WTC11 (cell line): ENCODE data around the gene MRPS9. TPM values are rescaled to one million over a fixed set of nuclear protein-coding genes. Genes with fewer than 3 reads are reported as not detected.

Source experiments
- ATAC-seq: fragments of 200-7000 bp; cut with Tn5 transposase; 2 replicates; pipeline ENCODE4 v1.10.0; 2021; ENCODE audit warnings: mild to moderate bottlenecking, moderate library complexity
- CTCF ChIA-PET: fragments of 300-600 bp; sonication (Branson Sonifier 250); formaldehyde crosslinking; loops from one replicate; lab custom pipeline; 2021; ENCODE audit warnings: antibody characterized with exemption; lab: Charles Lee
- POLR2A ChIA-PET: fragments of 350-600 bp; sonication (Branson Sonifier 250); formaldehyde crosslinking; loops from one replicate; lab custom pipeline; 2021; ENCODE audit warnings: antibody characterized with exemption; lab: Charles Lee
- DNase-seq: peaks from one replicate; pipeline ENCODE4 v3.0.0; 2021; ENCODE audit warnings: low spot score
- H3K27ac Mint-ChIP-seq: 2 replicates; pipeline ENCODE4 v1.8.0; 2021; ENCODE audit warnings: mixed read lengths
- H3K27me3 Mint-ChIP-seq: 2 replicates; pipeline ENCODE4 v1.8.0; 2021; ENCODE audit warnings: low read depth, mild to moderate bottlenecking, moderate library complexity, mixed read lengths
- H3K36me3 Mint-ChIP-seq: 2 replicates; pipeline ENCODE4 v1.8.0; 2021; ENCODE audit warnings: mixed read lengths
- H3K4me1 Mint-ChIP-seq: 2 replicates; pipeline ENCODE4 v1.8.0; 2022; ENCODE audit warnings: mixed read lengths
- H3K4me3 Mint-ChIP-seq: 2 replicates; pipeline ENCODE4 v1.8.0; 2021; ENCODE audit warnings: mild to moderate bottlenecking, moderate library complexity, mixed read lengths
- H3K9me3 Mint-ChIP-seq: 2 replicates; pipeline ENCODE4 v1.8.0; 2021; ENCODE audit warnings: mixed read lengths
- AR ChIP-seq: fragments of 250-450 bp; sonication (Bioruptor Pico); IDR thresholded peaks from 2 replicates; pipeline ENCODE4 v1.9.0; 2021; ENCODE audit warnings: mild to moderate bottlenecking
- IRF1 ChIP-seq: sonication (generic); formaldehyde crosslinking; IDR thresholded peaks from 2 replicates; pipeline ENCODE4 v1.8.0; 2023; ENCODE audit warnings: missing genetic modification reagents
- JUN ChIP-seq: sonication (generic); formaldehyde crosslinking; IDR thresholded peaks from 2 replicates; pipeline ENCODE4 v1.8.0; 2023; ENCODE audit warnings: mild to moderate bottlenecking, missing genetic modification reagents
- MXD4 ChIP-seq: fragments of 250-450 bp; sonication (Bioruptor Pico); IDR thresholded peaks from 2 replicates; pipeline ENCODE4 v1.8.0; 2021; ENCODE audit warnings: mild to moderate bottlenecking, moderate library complexity, borderline replicate concordance
- NR2C2 ChIP-seq: sonication (generic); formaldehyde crosslinking; IDR thresholded peaks from 2 replicates; pipeline ENCODE4 v1.8.0; 2022; ENCODE audit warnings: mild to moderate bottlenecking, missing genetic modification reagents
- NR3C1 ChIP-seq: sonication (generic); formaldehyde crosslinking; conservative IDR thresholded peaks from 2 replicates; pipeline ENCODE4 v1.8.1; 2023; ENCODE audit warnings: low read depth, mild to moderate bottlenecking, missing genetic modification reagents
- PRRX2 ChIP-seq: fragments of 250-450 bp; sonication (Bioruptor Pico); IDR thresholded peaks from 2 replicates; pipeline ENCODE4 v1.8.0; 2021; ENCODE audit warnings: mild to moderate bottlenecking
- RORB ChIP-seq: fragments of 250-450 bp; sonication (Bioruptor Pico); IDR thresholded peaks from 2 replicates; pipeline ENCODE4 v1.9.0; 2021; ENCODE audit warnings: mild to moderate bottlenecking
- TEAD4 ChIP-seq: sonication (generic); formaldehyde crosslinking; IDR thresholded peaks from 2 replicates; pipeline ENCODE4 v1.8.0; 2022; ENCODE audit warnings: mild to moderate bottlenecking, missing genetic modification reagents
- ZBTB21 ChIP-seq: sonication (generic); formaldehyde crosslinking; IDR thresholded peaks from 2 replicates; pipeline ENCODE4 v1.8.1; 2023; ENCODE audit warnings: mild to moderate bottlenecking, missing genetic modification reagents, borderline replicate concordance
- ZNF121 ChIP-seq: sonication (generic); formaldehyde crosslinking; IDR thresholded peaks from 2 replicates; pipeline ENCODE4 v1.8.0; 2023; ENCODE audit warnings: missing genetic modification reagents
- ZNF263 ChIP-seq: sonication (generic); formaldehyde crosslinking; IDR thresholded peaks from 2 replicates; pipeline ENCODE4 v1.8.1; 2022; ENCODE audit warnings: low read depth, mild to moderate bottlenecking, moderate library complexity, missing genetic modification reagents
- total RNA-seq: library from RNA; stranded (reverse); gene quantifications from 3 replicates; pipeline ENCODE4 v1.2.3, GENCODE V29; 2021
- TF ChIP-seq, protein P1 (sequence below): sonication (generic); formaldehyde crosslinking; IDR thresholded peaks from 2 replicates; pipeline ENCODE4 v1.8.0; 2022; ENCODE audit warnings: missing genetic modification reagents
- TF ChIP-seq, protein P2 (sequence below): fragments of 250-450 bp; sonication (Bioruptor Pico); IDR thresholded peaks from 2 replicates; pipeline ENCODE4 v1.9.0; 2021; ENCODE audit warnings: mild to moderate bottlenecking
- TF ChIP-seq, protein P3 (sequence below): sonication (generic); formaldehyde crosslinking; IDR thresholded peaks from 2 replicates; pipeline ENCODE4 v1.8.0; 2022; ENCODE audit warnings: mild to moderate bottlenecking, missing genetic modification reagents
- TF ChIP-seq, protein P4 (sequence below): sonication (generic); formaldehyde crosslinking; conservative IDR thresholded peaks from 2 replicates; pipeline ENCODE4 v1.8.1; 2023; ENCODE audit warnings: mild to moderate bottlenecking, low read depth, missing genetic modification reagents, moderate library complexity

MRPS9 gene
- total RNA-seq, 1 experiment from 2014 or later, result 75.3 TPM

- Mint-ChIP-seq H3K36me3 (peaks cover 16% of the 10 kb centered on the region), H3K4me1 (peaks cover 16% of the 10 kb centered on the region), H3K27ac (no peak overlapping the region), H3K4me3 (no peak overlapping the region), H3K9me3 (peaks cover 30% of the 10 kb centered on the region), H3K27me3 (peaks cover 5% of the 10 kb centered on the region; the same call in 1 of the 2 replicates)
- TF ChIP-seq, protein P1, sequence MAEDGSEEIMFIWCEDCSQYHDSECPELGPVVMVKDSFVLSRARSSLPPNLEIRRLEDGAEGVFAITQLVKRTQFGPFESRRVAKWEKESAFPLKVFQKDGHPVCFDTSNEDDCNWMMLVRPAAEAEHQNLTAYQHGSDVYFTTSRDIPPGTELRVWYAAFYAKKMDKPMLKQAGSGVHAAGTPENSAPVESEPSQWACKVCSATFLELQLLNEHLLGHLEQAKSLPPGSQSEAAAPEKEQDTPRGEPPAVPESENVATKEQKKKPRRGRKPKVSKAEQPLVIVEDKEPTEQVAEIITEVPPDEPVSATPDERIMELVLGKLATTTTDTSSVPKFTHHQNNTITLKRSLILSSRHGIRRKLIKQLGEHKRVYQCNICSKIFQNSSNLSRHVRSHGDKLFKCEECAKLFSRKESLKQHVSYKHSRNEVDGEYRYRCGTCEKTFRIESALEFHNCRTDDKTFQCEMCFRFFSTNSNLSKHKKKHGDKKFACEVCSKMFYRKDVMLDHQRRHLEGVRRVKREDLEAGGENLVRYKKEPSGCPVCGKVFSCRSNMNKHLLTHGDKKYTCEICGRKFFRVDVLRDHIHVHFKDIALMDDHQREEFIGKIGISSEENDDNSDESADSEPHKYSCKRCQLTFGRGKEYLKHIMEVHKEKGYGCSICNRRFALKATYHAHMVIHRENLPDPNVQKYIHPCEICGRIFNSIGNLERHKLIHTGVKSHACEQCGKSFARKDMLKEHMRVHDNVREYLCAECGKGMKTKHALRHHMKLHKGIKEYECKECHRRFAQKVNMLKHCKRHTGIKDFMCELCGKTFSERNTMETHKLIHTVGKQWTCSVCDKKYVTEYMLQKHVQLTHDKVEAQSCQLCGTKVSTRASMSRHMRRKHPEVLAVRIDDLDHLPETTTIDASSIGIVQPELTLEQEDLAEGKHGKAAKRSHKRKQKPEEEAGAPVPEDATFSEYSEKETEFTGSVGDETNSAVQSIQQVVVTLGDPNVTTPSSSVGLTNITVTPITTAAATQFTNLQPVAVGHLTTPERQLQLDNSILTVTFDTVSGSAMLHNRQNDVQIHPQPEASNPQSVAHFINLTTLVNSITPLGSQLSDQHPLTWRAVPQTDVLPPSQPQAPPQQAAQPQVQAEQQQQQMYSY, result no peak
- TF ChIP-seq, protein P2, sequence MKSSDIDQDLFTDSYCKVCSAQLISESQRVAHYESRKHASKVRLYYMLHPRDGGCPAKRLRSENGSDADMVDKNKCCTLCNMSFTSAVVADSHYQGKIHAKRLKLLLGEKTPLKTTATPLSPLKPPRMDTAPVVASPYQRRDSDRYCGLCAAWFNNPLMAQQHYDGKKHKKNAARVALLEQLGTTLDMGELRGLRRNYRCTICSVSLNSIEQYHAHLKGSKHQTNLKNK (CRISPR knock-in tag), result no peak
- TF ChIP-seq ZBTB21 (CRISPR knock-in tag) (no peak), NR2C2 (CRISPR knock-in tag) (no peak), NR3C1 (CRISPR knock-in tag) (no peak)
- TF ChIP-seq, protein P3, sequence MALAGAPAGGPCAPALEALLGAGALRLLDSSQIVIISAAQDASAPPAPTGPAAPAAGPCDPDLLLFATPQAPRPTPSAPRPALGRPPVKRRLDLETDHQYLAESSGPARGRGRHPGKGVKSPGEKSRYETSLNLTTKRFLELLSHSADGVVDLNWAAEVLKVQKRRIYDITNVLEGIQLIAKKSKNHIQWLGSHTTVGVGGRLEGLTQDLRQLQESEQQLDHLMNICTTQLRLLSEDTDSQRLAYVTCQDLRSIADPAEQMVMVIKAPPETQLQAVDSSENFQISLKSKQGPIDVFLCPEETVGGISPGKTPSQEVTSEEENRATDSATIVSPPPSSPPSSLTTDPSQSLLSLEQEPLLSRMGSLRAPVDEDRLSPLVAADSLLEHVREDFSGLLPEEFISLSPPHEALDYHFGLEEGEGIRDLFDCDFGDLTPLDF (CRISPR knock-in tag), result no peak
- TF ChIP-seq, protein P4, sequence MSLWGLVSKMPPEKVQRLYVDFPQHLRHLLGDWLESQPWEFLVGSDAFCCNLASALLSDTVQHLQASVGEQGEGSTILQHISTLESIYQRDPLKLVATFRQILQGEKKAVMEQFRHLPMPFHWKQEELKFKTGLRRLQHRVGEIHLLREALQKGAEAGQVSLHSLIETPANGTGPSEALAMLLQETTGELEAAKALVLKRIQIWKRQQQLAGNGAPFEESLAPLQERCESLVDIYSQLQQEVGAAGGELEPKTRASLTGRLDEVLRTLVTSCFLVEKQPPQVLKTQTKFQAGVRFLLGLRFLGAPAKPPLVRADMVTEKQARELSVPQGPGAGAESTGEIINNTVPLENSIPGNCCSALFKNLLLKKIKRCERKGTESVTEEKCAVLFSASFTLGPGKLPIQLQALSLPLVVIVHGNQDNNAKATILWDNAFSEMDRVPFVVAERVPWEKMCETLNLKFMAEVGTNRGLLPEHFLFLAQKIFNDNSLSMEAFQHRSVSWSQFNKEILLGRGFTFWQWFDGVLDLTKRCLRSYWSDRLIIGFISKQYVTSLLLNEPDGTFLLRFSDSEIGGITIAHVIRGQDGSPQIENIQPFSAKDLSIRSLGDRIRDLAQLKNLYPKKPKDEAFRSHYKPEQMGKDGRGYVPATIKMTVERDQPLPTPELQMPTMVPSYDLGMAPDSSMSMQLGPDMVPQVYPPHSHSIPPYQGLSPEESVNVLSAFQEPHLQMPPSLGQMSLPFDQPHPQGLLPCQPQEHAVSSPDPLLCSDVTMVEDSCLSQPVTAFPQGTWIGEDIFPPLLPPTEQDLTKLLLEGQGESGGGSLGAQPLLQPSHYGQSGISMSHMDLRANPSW (CRISPR knock-in tag), result no peak
- DNase-seq (no peak), ATAC-seq (no peak)
- CTCF ChIA-PET, result no interaction called here
- POLR2A ChIA-PET, result no interaction called here
These were observed 3.7 kb upstream of the MRPS9 start for GRCh38 chr2:105034170-105034569.

- Mint-ChIP-seq H3K27ac (peak overlapping the region; percentile 96), H3K36me3 (peaks cover 3% of the 10 kb centered on the region), H3K4me1 (peaks cover 42% of the 10 kb centered on the region), H3K9me3 (peaks cover 4% of the 10 kb centered on the region), H3K4me3 (peak overlapping the region; percentile 88)
- ATAC-seq, result peak; percentile 32
- CTCF ChIA-PET, result interaction anchor here (0.6 to 1.2 kb wide), 9 partner anchors 18 to 205 kb away, joined by 3 to 5 read pairs (median 3); no protein-coding TSS in a partner anchor
- DNase-seq, result peak; percentile 32
- POLR2A ChIA-PET, result interaction anchor here (0.6 to 1.4 kb wide), 6 partner anchors 19 to 1735 kb away, joined by 3 to 5 read pairs (median 3); partner anchors contain the start of gene TGFBRAP1
- TF ChIP-seq TEAD4 (CRISPR knock-in tag) (no peak), ZNF121 (CRISPR knock-in tag) (peak; percentile 87; the same call in 1 of the 2 replicates)
- TF ChIP-seq, all 79 proteins: peak for 1
- no peaks in the 10 kb centered on the region for H3K27me3 Mint-ChIP-seq
These were observed 653 bp downstream of the MRPS9 start for GRCh38 chr2:105038383-105039061.

GRCh38 chr2:105039559-105039958 is 1.7 kb downstream of the MRPS9 start:
- CTCF ChIA-PET, result no interaction called here
- no peak for ATAC-seq
- DNase-seq, result no peak
- peaks cover 4% of the 10 kb centered on the region for H3K36me3 Mint-ChIP-seq
- peak overlapping the region; percentile 49 for H3K4me3 Mint-ChIP-seq
- POLR2A ChIA-PET, result no interaction called here
- H3K27me3 Mint-ChIP-seq, result no peaks in the 10 kb centered on the region
- H3K4me1 Mint-ChIP-seq, result peaks cover 42% of the 10 kb centered on the region
- peaks cover 4% of the 10 kb centered on the region for H3K9me3 Mint-ChIP-seq
- H3K27ac Mint-ChIP-seq, result peak overlapping the region; percentile 55; the same call in 1 of the 2 replicates
- TF ChIP-seq MXD4 (no peak), PRRX2 (CRISPR knock-in tag) (no peak), RORB (CRISPR knock-in tag) (no peak), IRF1 (CRISPR knock-in tag) (no peak), JUN (CRISPR knock-in tag) (no peak), ZNF263 (CRISPR knock-in tag) (no peak), AR (no peak), TEAD4 (CRISPR knock-in tag) (no peak)
